IMR-90 (cell line): ENCODE data around the gene EGFL8. TPM values are rescaled to one million over a fixed set of nuclear protein-coding genes. Genes with fewer than 3 reads are reported as not detected.
A peak's percentile ranks its signal among the peaks of the same experiment; 100 is the strongest.

Experiments
- ATAC-seq: fragments of 200-7000 bp; cut with Tn5 transposase; 2 replicates; pipeline ENCODE4 v1.9.1; 2020; ENCODE audit warnings: low read depth, mild to moderate bottlenecking, moderate library complexity
- BruUV-seq: library from RNA; stranded (reverse); fragments of 400-500 nt; replicated peaks from 2 replicates; lab custom pipeline; 2021; lab: Mats Ljungman, UMichigan
- CTCF ChIA-PET: fragments of 300-600 bp; formaldehyde crosslinking; extraction: SDS; loops from one replicate; lab custom pipeline; 2021; ENCODE audit warnings: antibody characterized with exemption; lab: Yijun Ruan, JAX
- POLR2A ChIA-PET: fragments of 300-600 bp; sonication (Branson Sonifier 250); formaldehyde crosslinking; loops from one replicate; lab custom pipeline; 2022; ENCODE audit warnings: antibody characterized with exemption; ENCODE audit not compliant: unreplicated experiment; lab: Charles Lee
- DNase-seq: peaks from one replicate; pipeline ENCODE4 v3.0.0; 2013
- H2AFZ ChIP-seq: replicated peaks from 2 replicates; pipeline ENCODE3; 2013; ENCODE audit warnings: low read length, mild to moderate bottlenecking; ENCODE audit not compliant: poor library complexity
- H2AK5ac ChIP-seq: 2 replicates; pipeline ENCODE4 v1.6.1; 2013; ENCODE audit warnings: low read depth, low read length, inconsistent platforms
- H2AK9ac ChIP-seq: replicated peaks from 2 replicates; pipeline ENCODE3; 2013; ENCODE audit warnings: mild to moderate bottlenecking, low read depth, low read length, moderate library complexity; ENCODE audit not compliant: poor library complexity
- H2BK120ac ChIP-seq: 2 replicates; pipeline ENCODE4 v1.6.1; 2013; ENCODE audit warnings: low read depth, low read length, inconsistent platforms
- H2BK15ac ChIP-seq: 3 replicates; pipeline ENCODE4 v1.6.1; 2013; ENCODE audit warnings: low read depth, low read length, inconsistent platforms
- H2BK20ac ChIP-seq: 2 replicates; pipeline ENCODE4 v1.6.1; 2013; ENCODE audit warnings: low read depth, mild to moderate bottlenecking, inconsistent platforms, low read length, moderate library complexity
- H2BK5ac ChIP-seq: 2 replicates; pipeline ENCODE4 v1.6.1; 2013; ENCODE audit warnings: mild to moderate bottlenecking, low read depth, low read length, inconsistent platforms; ENCODE audit not compliant: poor library complexity, severe bottlenecking
- H3K14ac ChIP-seq: replicated peaks from 2 replicates; pipeline ENCODE4 v1.6.1; 2013; ENCODE audit warnings: low read depth, low read length, inconsistent platforms
- H3K18ac ChIP-seq: 2 replicates; pipeline ENCODE4 v1.6.1; 2013; ENCODE audit warnings: low read depth, low read length, control low read depth
- H3K23ac ChIP-seq: 2 replicates; pipeline ENCODE4 v1.6.1; 2013; ENCODE audit warnings: low read depth, low read length, inconsistent platforms
- H3K27ac ChIP-seq: 2 replicates; pipeline ENCODE4 v1.5.1; 2013; ENCODE audit warnings: mild to moderate bottlenecking, control low read depth, low read length; ENCODE audit not compliant: insufficient read depth
- H3K27me3 ChIP-seq: 2 replicates; pipeline ENCODE4 v1.6.1; 2013; ENCODE audit warnings: low read length; ENCODE audit not compliant: control insufficient read depth, insufficient read depth
- H3K36me3 ChIP-seq: 2 replicates; pipeline ENCODE4 v1.6.1; 2013; ENCODE audit warnings: low read length, mixed read lengths; ENCODE audit not compliant: control insufficient read depth, insufficient read depth
- H3K4ac ChIP-seq: 2 replicates; pipeline ENCODE4 v1.6.1; 2013; ENCODE audit warnings: low read depth, low read length, inconsistent platforms
- H3K4me1 ChIP-seq: 2 replicates; pipeline ENCODE4 v1.6.1; 2013; ENCODE audit warnings: low read length, mixed read lengths; ENCODE audit not compliant: control insufficient read depth, insufficient read depth
- H3K4me2 ChIP-seq: 2 replicates; pipeline ENCODE4 v1.6.1; 2013; ENCODE audit warnings: low read depth, mild to moderate bottlenecking, control low read depth, low read length, moderate library complexity
- H3K4me3 ChIP-seq: 2 replicates; pipeline ENCODE4 v1.5.1; 2013; ENCODE audit warnings: low read depth, mild to moderate bottlenecking, control low read depth, low read length, moderate library complexity; ENCODE audit not compliant: insufficient read depth
- H3K56ac ChIP-seq: 2 replicates; pipeline ENCODE4 v1.6.1; 2013; ENCODE audit warnings: low read length, inconsistent platforms; ENCODE audit not compliant: insufficient read depth; ENCODE audit errors: extremely low read depth
- H3K79me1 ChIP-seq, 2 experiments: 2 replicates each; pipeline ENCODE4 v1.6.1; 2013; ENCODE audit warnings: low read length in 2 of 2, inconsistent platforms in 1 of 2, low read depth in 1 of 2
- H3K9ac ChIP-seq: 2 replicates; pipeline ENCODE4 v1.6.1; 2013; ENCODE audit warnings: low read depth, low read length, control low read depth
- H3K9me1 ChIP-seq: 2 replicates; pipeline ENCODE4 v1.6.1; 2013; ENCODE audit warnings: low read length, inconsistent platforms; ENCODE audit not compliant: insufficient read depth
- H3K9me3 ChIP-seq: 2 replicates; pipeline ENCODE4 v1.6.1; 2013; ENCODE audit warnings: low read length; ENCODE audit not compliant: control insufficient read depth, insufficient read depth
- H4K20me1 ChIP-seq: 2 replicates; pipeline ENCODE4 v1.6.1; 2013; ENCODE audit warnings: low read length, inconsistent platforms; ENCODE audit not compliant: insufficient read depth
- H4K5ac ChIP-seq: 2 replicates; pipeline ENCODE4 v1.6.1; 2013; ENCODE audit warnings: mild to moderate bottlenecking, low read depth, low read length, control low read depth
- H4K8ac ChIP-seq, 2 experiments: 2 replicates each; pipeline ENCODE4 v1.6.1; 2013; ENCODE audit warnings: low read depth in 2 of 2, low read length in 2 of 2, control low read depth in 1 of 2, inconsistent platforms in 1 of 2
- H4K91ac ChIP-seq: 2 replicates; pipeline ENCODE4 v1.6.1; 2013; ENCODE audit warnings: low read depth, low read length, inconsistent platforms; ENCODE audit not compliant: insufficient read depth
- BHLHE40 ChIP-seq: fragments of 150-350 bp; IDR thresholded peaks from 2 replicates; pipeline ENCODE4 v1.6.1; 2016; ENCODE audit warnings: mild to moderate bottlenecking, low read depth, low read length
- CEBPB ChIP-seq: IDR thresholded peaks from 2 replicates; pipeline ENCODE4 v1.6.1; 2012; ENCODE audit warnings: low read depth, low read length, improper control_type of control experiment
- CHD1 ChIP-seq: IDR thresholded peaks from 2 replicates; pipeline ENCODE4 v1.6.1; 2012; ENCODE audit warnings: low read depth, low read length, improper control_type of control experiment
- ELK1 ChIP-seq: fragments of 150-350 bp; IDR thresholded peaks from 2 replicates; pipeline ENCODE4 v1.6.1; 2016; ENCODE audit warnings: low read depth, mild to moderate bottlenecking, low read length, moderate library complexity, borderline replicate concordance
- FOS ChIP-seq: fragments of 150-350 bp; IDR thresholded peaks from 2 replicates; pipeline ENCODE4 v1.6.1; 2016; ENCODE audit warnings: low read depth, low read length
- MAFK ChIP-seq: IDR thresholded peaks from 2 replicates; pipeline ENCODE4 v1.6.1; 2012; ENCODE audit warnings: low read depth, low read length, improper control_type of control experiment
- MAZ ChIP-seq: IDR thresholded peaks from 2 replicates; pipeline ENCODE4 v1.6.1; 2012; ENCODE audit warnings: low read depth, mild to moderate bottlenecking, low read length, improper control_type of control experiment, moderate library complexity, borderline replicate concordance
- MXI1 ChIP-seq: IDR thresholded peaks from 2 replicates; pipeline ENCODE4 v1.6.1; 2012; ENCODE audit warnings: low read depth, mild to moderate bottlenecking, low read length, moderate library complexity, borderline replicate concordance
- NFE2L2 ChIP-seq: fragments of 150-350 bp; IDR thresholded peaks from 2 replicates; pipeline ENCODE4 v1.6.1; 2016; ENCODE audit warnings: low read depth, mild to moderate bottlenecking, low read length
- POLR2A ChIP-seq: IDR thresholded peaks from 2 replicates; pipeline ENCODE4 v1.6.1; 2012; ENCODE audit warnings: mild to moderate bottlenecking, low read depth, low read length
- RAD21 ChIP-seq: IDR thresholded peaks from 2 replicates; pipeline ENCODE4 v1.6.1; 2012; ENCODE audit warnings: low read length, improper control_type of control experiment
- RCOR1 ChIP-seq: IDR thresholded peaks from 2 replicates; pipeline ENCODE4 v1.6.1; 2012; ENCODE audit warnings: mild to moderate bottlenecking, low read length, improper control_type of control experiment; ENCODE audit not compliant: insufficient replicate concordance
- RFX5 ChIP-seq: IDR thresholded peaks from 2 replicates; pipeline ENCODE4 v1.8.0; 2012; ENCODE audit warnings: low read depth, mild to moderate bottlenecking, low read length, moderate library complexity
- SMC3 ChIP-seq: fragments of 150-350 bp; IDR thresholded peaks from 2 replicates; pipeline ENCODE4 v1.6.1; 2016; ENCODE audit warnings: low read depth, mild to moderate bottlenecking, antibody characterized with exemption, low read length, moderate library complexity
- USF2 ChIP-seq: fragments of 150-350 bp; IDR thresholded peaks from 2 replicates; pipeline ENCODE4 v1.6.1; 2017; ENCODE audit warnings: mild to moderate bottlenecking, antibody characterized with exemption, low read length, low read depth
- WGBS, 2 experiments: methylation state at CpG; one replicate each; pipeline versions ENCODE4 v1.1.5 to v1.1.7; 2013; ENCODE audit warnings: missing lambda C conversion rate in 2 of 2; ENCODE audit not compliant: insufficient read length in 1 of 2; ENCODE audit errors: extremely low coverage in 2 of 2; 5-methylcytosine and 5-hydroxymethylcytosine counted together
- dilution Hi-C: fragments of 300-500 bp; cut with HindIII; formaldehyde crosslinking; loops from one replicate; pipeline ENCODE4 v1.14.3; 2018; ENCODE audit warnings: low sequenced_read_pairs; ENCODE audit not compliant: unreplicated experiment
- in situ Hi-C: fragments of 300-500 bp; cut with MboI; formaldehyde crosslinking; loops from 3 replicates; pipeline ENCODE4 v1.14.3; 2019; ENCODE audit warnings: low sequenced_read_pairs, inconsistent platforms, mixed read lengths
- intact Hi-C: fragments of 100-400 bp; cut with micrococcal nuclease; formaldehyde crosslinking; loops from 2 replicates; pipeline ENCODE4 v1.10.0; 2022
- polyA plus RNA-seq, 3 experiments: library from polyadenylated mRNA; depleted of rRNA; stranded (reverse); fragments of >200 nt; gene quantifications; 2 replicates each; pipeline ENCODE4 v1.2.3, GENCODE V29; 2012; ENCODE audit warnings: low replicate concordance in 1 of 3
- total RNA-seq: library from RNA; depleted of rRNA; stranded (reverse); fragments of >200 nt; gene quantifications from 2 replicates; pipeline ENCODE4 v1.2.3, GENCODE V29; 2012
- TF ChIP-seq, protein P1 (sequence below): conservative IDR thresholded peaks from 2 replicates; pipeline ENCODE4 v1.5.1; 2012; ENCODE audit warnings: mild to moderate bottlenecking, low read depth, low read length, improper control_type of control experiment

The EGFL8 gene
- total and polyA plus RNA-seq, 2 of the 4 experiments (the other 2 are of a cell fraction) = 0.18 to 4.7 TPM

DNA sequence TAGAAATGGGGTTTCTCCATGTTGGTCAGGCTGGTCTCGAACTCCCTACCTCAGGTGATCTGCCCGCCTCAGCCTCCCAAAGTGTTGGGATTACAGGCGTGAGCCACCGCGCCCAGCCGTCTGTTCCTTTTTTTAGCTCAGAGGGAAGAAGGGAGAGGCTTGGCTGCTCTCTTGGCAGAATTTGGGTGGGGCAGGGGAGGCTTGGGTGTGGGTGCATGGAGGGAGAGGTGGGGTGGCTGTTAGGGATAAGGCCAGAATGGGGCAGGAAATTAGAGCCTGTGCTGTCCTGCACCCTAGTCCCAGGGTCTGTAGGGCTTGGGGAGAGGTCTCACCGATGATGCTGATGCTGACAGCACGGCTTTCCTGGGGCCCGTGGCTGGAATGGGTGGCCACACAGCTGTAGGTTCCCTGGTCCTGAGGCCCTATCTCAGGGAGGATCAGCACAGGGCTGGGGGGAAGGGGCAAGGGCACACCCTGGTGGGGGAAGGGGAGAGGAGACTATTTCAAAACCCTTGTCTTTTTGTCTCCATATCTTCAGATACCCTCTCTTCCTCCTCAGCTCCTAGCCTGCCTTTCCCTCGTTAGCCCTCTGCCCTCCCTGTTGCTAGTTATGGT is 17.6 kb downstream of the EGFL8 start:
- H2BK20ac ChIP-seq = no peak overlapping the region
- no peak overlapping the region for H3K27ac ChIP-seq
- H3K4ac ChIP-seq = no peak overlapping the region
- H3K4me1 ChIP-seq = no peaks in the 10 kb centered on the region
- H4K91ac ChIP-seq = no peak overlapping the region
- no peak overlapping the region for H2AK5ac ChIP-seq
- in situ Hi-C loops (loop anchor here (25.0 kb wide), 1 partner anchor 780 kb away; the partner anchor contains the start of genes BRD2 and HLA-DMA), dilution Hi-C loops (no loop called here), intact Hi-C loops (no loop called here)
- H2BK120ac ChIP-seq = no peak overlapping the region
- no peak overlapping the region for H3K56ac ChIP-seq
- no peak overlapping the region for H3K14ac ChIP-seq
- H2AK9ac ChIP-seq = peak overlapping the region; percentile 14
- no peak overlapping the region for H3K9ac ChIP-seq
- no CpG with 5 or more reads among the region's 10 CpGs for WGBS, 2 experiments
- H3K9me1 ChIP-seq = peaks cover 15% of the 10 kb centered on the region
- POLR2A ChIA-PET = interaction anchor here (0.6 kb wide), 1 partner anchor 790 kb away, joined by 9 read pairs; no protein-coding TSS in a partner anchor
- no peak overlapping the region for H3K4me2 ChIP-seq
- H3K18ac ChIP-seq = no peak overlapping the region
- no peak overlapping the region for H2BK5ac ChIP-seq
- no peak for ATAC-seq
- H3K27me3 ChIP-seq = no peaks in the 10 kb centered on the region
- H4K20me1 ChIP-seq = peaks cover 3% of the 10 kb centered on the region; the same call in 1 of the 2 replicates
- no TSS peak for BruUV-seq
- H2BK15ac ChIP-seq = no peak overlapping the region
- H3K23ac ChIP-seq = no peak overlapping the region
- H4K5ac ChIP-seq = no peak overlapping the region
- no peak for TF ChIP-seq MXI1
- TF ChIP-seq RCOR1 = no peak
- no peak for TF ChIP-seq FOS
- no peak for TF ChIP-seq CEBPB
- no peak for TF ChIP-seq POLR2A
- no peak for TF ChIP-seq USF2
- TF ChIP-seq MAZ = no peak
- no peak for TF ChIP-seq NFE2L2
- TF ChIP-seq ELK1 = no peak
- no peak for TF ChIP-seq RAD21
- TF ChIP-seq MAFK = no peak
- TF ChIP-seq RFX5 = no peak
- TF ChIP-seq BHLHE40 = no peak
- TF ChIP-seq, protein P1, sequence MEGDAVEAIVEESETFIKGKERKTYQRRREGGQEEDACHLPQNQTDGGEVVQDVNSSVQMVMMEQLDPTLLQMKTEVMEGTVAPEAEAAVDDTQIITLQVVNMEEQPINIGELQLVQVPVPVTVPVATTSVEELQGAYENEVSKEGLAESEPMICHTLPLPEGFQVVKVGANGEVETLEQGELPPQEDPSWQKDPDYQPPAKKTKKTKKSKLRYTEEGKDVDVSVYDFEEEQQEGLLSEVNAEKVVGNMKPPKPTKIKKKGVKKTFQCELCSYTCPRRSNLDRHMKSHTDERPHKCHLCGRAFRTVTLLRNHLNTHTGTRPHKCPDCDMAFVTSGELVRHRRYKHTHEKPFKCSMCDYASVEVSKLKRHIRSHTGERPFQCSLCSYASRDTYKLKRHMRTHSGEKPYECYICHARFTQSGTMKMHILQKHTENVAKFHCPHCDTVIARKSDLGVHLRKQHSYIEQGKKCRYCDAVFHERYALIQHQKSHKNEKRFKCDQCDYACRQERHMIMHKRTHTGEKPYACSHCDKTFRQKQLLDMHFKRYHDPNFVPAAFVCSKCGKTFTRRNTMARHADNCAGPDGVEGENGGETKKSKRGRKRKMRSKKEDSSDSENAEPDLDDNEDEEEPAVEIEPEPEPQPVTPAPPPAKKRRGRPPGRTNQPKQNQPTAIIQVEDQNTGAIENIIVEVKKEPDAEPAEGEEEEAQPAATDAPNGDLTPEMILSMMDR = no peak
- no peak for TF ChIP-seq CHD1
- TF ChIP-seq SMC3 = no peak
- peaks cover 11 to 35% of the 10 kb centered on the region in 2 experiments for H3K79me1 ChIP-seq
- H3K9me3 ChIP-seq = no peaks in the 10 kb centered on the region
- H3K4me3 ChIP-seq = no peak overlapping the region
- H2AFZ ChIP-seq = no peak overlapping the region
- H3K36me3 ChIP-seq = peaks cover 28% of the 10 kb centered on the region
- DNase-seq = no peak
- no peak overlapping the region for H4K8ac ChIP-seq
- CTCF ChIA-PET = no interaction called here
